Activated T-helper 9 cell treated with anti-CD3 and anti-CD28 coated beads, Interleukin-2, amount 50 U/mL, for 16 hours (primary cell): ENCODE measurements around the gene ALDH1A3.

Experiments
- DNase-seq: peaks from one replicate; pipeline ENCODE4 v3.0.0-alpha.2; 2020; ENCODE audit warnings: low read depth

Gene ALDH1A3

GRCh38 chr15:100859970-100860828 is 19.4 kb upstream of the ALDH1A3 start:
- DNase-seq: no peak

- DNase-seq: no peak
Observed at GRCh38 chr15:100860829-100861510, 18.7 kb upstream of the ALDH1A3 start.

- DNase-seq: no peak
Observed at GRCh38 chr15:100861511-100861991, 18.1 kb upstream of the ALDH1A3 start.

- DNase-seq: no peak
Observed at GRCh38 chr15:100862162-100862561, 17.5 kb upstream of the ALDH1A3 start.

GRCh38 chr15:100863075-100863795 is 16.4 kb upstream of the ALDH1A3 start:
- DNase-seq: no peak

- DNase-seq: no peak
Observed at GRCh38 chr15:100863796-100864267, 15.8 kb upstream of the ALDH1A3 start.

GRCh38 chr15:100866386-100867330 is 13.0 kb upstream of the ALDH1A3 start:
- no peak for DNase-seq

GRCh38 chr15:100867433-100867832 is 12.2 kb upstream of the ALDH1A3 start:
- no peak for DNase-seq

- DNase-seq: no peak
Observed at GRCh38 chr15:100869151-100869999, 10.3 kb upstream of the ALDH1A3 start.

GRCh38 chr15:100873029-100873677 is 6.5 kb upstream of the ALDH1A3 start:
- no peak for DNase-seq

GRCh38 chr15:100875495-100875894 is 4.1 kb upstream of the ALDH1A3 start:
- DNase-seq: no peak

GRCh38 chr15:100875976-100876375 is 3.7 kb upstream of the ALDH1A3 start:
- no peak for DNase-seq

GRCh38 chr15:100877551-100877950 is 2.1 kb upstream of the ALDH1A3 start:
- no peak for DNase-seq

GRCh38 chr15:100878130-100878529 is 1.5 kb upstream of the ALDH1A3 start:
- no peak for DNase-seq

GRCh38 chr15:100878648-100879047 is 983 bp upstream of the ALDH1A3 start:
- no peak for DNase-seq

GRCh38 chr15:100879061-100879463 is 569 bp upstream of the ALDH1A3 start:
- no peak for DNase-seq

GRCh38 chr15:100880139-100880896 is 687 bp downstream of the ALDH1A3 start:
- DNase-seq: no peak

GRCh38 chr15:100880897-100881242 is 1.2 kb downstream of the ALDH1A3 start:
- no peak for DNase-seq
